HEK293T (cell line): ENCODE data around the gene THEMIS.

Source experiments
- FOXK2 ChIP-seq: fragments of 450-650 bp; IDR thresholded peaks from 2 replicates; pipeline ENCODE4 v1.6.1; 2016; ENCODE audit warnings: mild to moderate bottlenecking
- SUZ12 ChIP-seq: fragments of 450-650 bp; IDR thresholded peaks from 2 replicates; pipeline ENCODE4 v1.6.1; 2016; ENCODE audit warnings: mild to moderate bottlenecking

DNA sequence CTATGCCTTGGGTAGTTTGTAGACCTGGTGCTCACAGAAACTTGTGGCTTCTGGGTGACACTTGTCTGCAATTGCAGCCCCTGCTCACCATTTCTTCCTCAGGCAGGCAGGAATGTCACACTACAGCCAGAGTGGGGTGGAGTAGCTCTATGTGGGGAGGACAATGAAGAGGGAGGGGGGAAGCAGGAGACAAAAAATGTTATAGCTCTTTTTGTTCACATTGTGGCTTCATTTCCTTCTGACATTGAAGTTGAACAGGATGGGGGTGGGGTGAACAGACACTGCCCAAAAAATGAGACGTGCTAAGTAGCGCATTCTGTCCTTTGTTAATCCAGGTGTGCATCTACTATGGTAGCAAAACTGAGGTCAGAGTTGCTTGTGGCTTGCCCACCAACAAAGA, at the start of gene THEMIS:
- TF ChIP-seq FOXK2, result no peak
- no peak for TF ChIP-seq SUZ12
